Tibial artery (tissue), 4 donors: ENCODE results near the gene DPEP1.

Source experiments
- DNase-seq, 2 donors: peaks; one replicate each; pipeline ENCODE4 v3.0.0-alpha.2; 2019
- H3K27ac ChIP-seq, 2 donors: fragments of 200-600 bp; sonication (generic) in 1 of 2; 1 replicate in 1 of 2; 2 replicates in 1 of 2; pipeline ENCODE4 v1.5.1; 2018 to 2019; ENCODE audit warnings: mild to moderate bottlenecking in 1 of 2
- H3K27me3 ChIP-seq, 2 donors: fragments of 200-600 bp; sonication (generic) in 1 of 2; one replicate each; pipeline versions ENCODE4 v1.5.1 to v1.6.0; 2016 to 2019
- H3K36me3 ChIP-seq, 3 donors: fragments of 200-600 bp; sonication (generic) in 2 of 3; one replicate each; pipeline ENCODE4 v1.5.1; 2016 to 2019; ENCODE audit warnings: mild to moderate bottlenecking in 2 of 3
- H3K4me1 ChIP-seq, 4 donors: fragments of 200-600 bp; sonication (generic) in 2 of 4; 1 replicate in 3 of 4; 2 replicates in 1 of 4; pipeline ENCODE4 v1.5.1; 2016 to 2019
- H3K4me3 ChIP-seq, 2 donors: fragments of 200-600 bp; sonication (generic) in 1 of 2; 1 replicate in 1 of 2; 2 replicates in 1 of 2; pipeline ENCODE4 v1.5.1; 2018 to 2019; ENCODE audit warnings: mild to moderate bottlenecking in 2 of 2
- H3K9me3 ChIP-seq, 3 donors: fragments of 200-600 bp; sonication (generic) in 1 of 3; one replicate each; pipeline ENCODE4 v1.5.1; 2016 to 2019
- CTCF ChIP-seq, 2 experiments: fragments of 200-600 bp in 1 of 2; fragments of 450-650 bp in 1 of 2; IDR thresholded peaks; one replicate each; pipeline ENCODE4 v1.5.1; 2017 to 2019; ENCODE audit warnings: antibody characterized with exemption in 2 of 2, mild to moderate bottlenecking in 1 of 2, moderate library complexity in 1 of 2
- intact Hi-C: fragments of 100-400 bp; cut with DNase I; formaldehyde crosslinking; loops from one replicate; pipeline ENCODE4 v1.15.0; 2023; ENCODE audit warnings: low total_unique reads

The DPEP1 gene

GRCh38 chr16:89620406-89620841 lies 7.0 kb downstream of the DPEP1 start:
- H3K27ac ChIP-seq = no peak overlapping the region
- H3K9me3 ChIP-seq = no peaks in the 10 kb centered on the region
- intact Hi-C loops = no loop called here
- H3K4me1 ChIP-seq = no peaks in the 10 kb centered on the region
- no peaks in the 10 kb centered on the region for H3K36me3 ChIP-seq
- no peak for TF ChIP-seq CTCF (IDR thresholded peaks at IDR 0.05)
- peaks cover 0 to 62% of the 10 kb centered on the region in 2 donors for H3K27me3 ChIP-seq
- no peak overlapping the region for H3K4me3 ChIP-seq
- DNase-seq = no peak

- Histone ChIP-seq H3K4me1 (no peaks in the 10 kb centered on the region), H3K36me3 (no peaks in the 10 kb centered on the region), H3K27me3 (peaks cover 0 to 63% of the 10 kb centered on the region in 2 donors), H3K4me3 (no peak overlapping the region), H3K9me3 (no peaks in the 10 kb centered on the region), H3K27ac (no peak overlapping the region)
- no peak for DNase-seq
- TF ChIP-seq CTCF (IDR thresholded peaks at IDR 0.05) = no peak
- intact Hi-C loops = no loop called here
Observed at GRCh38 chr16:89621136-89621697, 7.8 kb downstream of the DPEP1 start.

- no peaks in the 10 kb centered on the region for H3K36me3 ChIP-seq
- H3K27me3 ChIP-seq = peaks cover 0 to 60% of the 10 kb centered on the region in 2 donors
- intact Hi-C loops = no loop called here
- no peak overlapping the region for H3K4me3 ChIP-seq
- no peak overlapping the region for H3K27ac ChIP-seq
- DNase-seq = no peak
- H3K4me1 ChIP-seq = no peaks in the 10 kb centered on the region
- TF ChIP-seq CTCF (IDR thresholded peaks at IDR 0.05) = no peak
- H3K9me3 ChIP-seq = no peaks in the 10 kb centered on the region
Observed at GRCh38 chr16:89621698-89622409, 8.4 kb downstream of the DPEP1 start.

GRCh38 chr16:89623511-89624261 lies 10.2 kb downstream of the DPEP1 start:
- Histone ChIP-seq H3K4me1 (no peaks in the 10 kb centered on the region), H3K27ac (no peak overlapping the region), H3K27me3 (peaks cover 0 to 55% of the 10 kb centered on the region in 2 donors), H3K36me3 (no peaks in the 10 kb centered on the region), H3K9me3 (no peaks in the 10 kb centered on the region), H3K4me3 (no peak overlapping the region)
- DNase-seq = no peak
- intact Hi-C loops = no loop called here
- TF ChIP-seq CTCF (IDR thresholded peaks at IDR 0.05) = no peak

GRCh38 chr16:89624777-89625761 lies 11.6 kb downstream of the DPEP1 start:
- Histone ChIP-seq H3K4me3 (no peak overlapping the region), H3K4me1 (no peaks in the 10 kb centered on the region), H3K36me3 (no peaks in the 10 kb centered on the region), H3K9me3 (no peaks in the 10 kb centered on the region), H3K27me3 (peaks cover 0 to 58% of the 10 kb centered on the region in 2 donors), H3K27ac (no peak overlapping the region)
- intact Hi-C loops = no loop called here
- TF ChIP-seq CTCF (IDR thresholded peaks at IDR 0.05) = no peak
- DNase-seq = no peak
